Effector CD8-positive, alpha-beta T cell (primary cell): ENCODE results near the gene LRP1B.

Experiments
- DNase-seq: peaks from one replicate; lab custom pipeline; 2025; lab: John Stamatoyannopoulos, UW

LRP1B gene

DNA sequence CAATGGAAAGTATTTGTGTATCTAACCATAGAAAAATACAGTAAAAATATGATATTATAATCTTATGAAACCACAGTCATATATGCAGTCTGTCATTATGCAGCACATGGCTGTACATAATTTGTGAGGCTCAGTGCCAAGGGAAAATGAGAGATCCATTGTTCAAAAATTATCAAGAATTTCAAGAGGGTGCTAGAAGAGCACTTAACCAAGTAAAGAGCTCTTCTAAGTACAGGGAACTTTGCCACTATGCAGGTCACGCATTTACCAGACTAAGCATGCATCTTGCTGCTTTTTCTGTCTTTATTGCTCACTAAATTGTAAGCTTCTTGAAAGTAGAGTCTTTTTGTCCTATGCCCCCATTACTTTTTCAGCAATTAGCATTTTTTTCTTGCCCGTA, 438.0 kb downstream of the LRP1B start:
- no peak for DNase-seq

DNA sequence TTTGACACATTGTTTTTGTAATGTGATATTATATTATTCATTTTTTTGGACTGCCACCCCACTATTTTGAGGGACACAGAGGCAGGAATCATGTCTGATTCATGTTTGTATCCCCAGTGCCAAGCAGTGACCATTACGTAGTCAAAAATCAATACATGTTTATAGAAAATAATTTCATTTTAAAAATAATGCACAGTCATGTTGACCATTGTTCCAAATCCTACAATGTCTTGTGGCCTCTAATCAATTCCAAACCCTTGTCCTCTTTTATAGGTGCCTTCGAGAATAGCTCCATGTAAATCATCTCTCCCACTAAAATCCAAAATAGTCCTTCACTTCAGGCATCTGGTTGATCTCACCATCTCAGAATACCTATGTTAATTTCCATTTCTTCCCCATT, 454.7 kb downstream of the LRP1B start:
- DNase-seq = no peak

DNA sequence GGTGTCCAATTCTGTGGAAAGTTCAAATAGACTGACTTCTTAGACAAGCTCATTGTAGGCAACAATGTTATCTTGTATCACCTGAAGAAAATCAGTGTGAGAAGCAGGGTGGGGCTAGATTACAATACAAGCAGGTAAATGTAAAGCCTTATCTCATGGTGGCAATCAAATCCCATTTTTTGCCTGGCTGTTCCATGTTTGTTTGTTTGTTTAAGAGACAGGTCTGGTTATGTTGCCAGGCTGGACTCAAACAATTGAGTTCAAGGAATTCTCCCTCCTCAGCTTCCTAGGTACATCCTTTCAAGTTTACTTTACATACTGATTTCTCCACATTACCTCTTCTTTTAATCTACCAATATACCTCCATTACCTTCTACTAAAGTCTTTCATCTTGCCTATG, 464.6 kb downstream of the LRP1B start:
- DNase-seq = no peak

DNA sequence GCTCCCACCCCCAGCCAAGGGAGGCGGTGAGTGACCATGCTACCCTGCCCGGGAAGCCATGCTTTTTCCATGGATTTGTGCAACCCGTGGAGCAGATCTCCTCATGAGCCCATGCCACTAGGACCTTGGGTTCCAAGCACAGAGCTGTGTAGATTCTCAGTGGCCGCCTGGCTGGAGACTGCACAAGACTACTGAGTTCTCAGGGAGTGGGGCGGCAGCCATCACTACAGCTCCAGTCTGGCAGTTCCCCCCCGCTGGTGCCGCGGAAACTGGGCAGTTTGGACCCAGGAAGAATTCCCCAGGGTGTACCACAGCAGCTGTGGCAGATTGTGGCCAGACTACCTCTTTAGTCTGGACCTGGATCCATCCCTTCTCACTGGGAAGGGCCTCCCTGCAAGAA, 470.6 kb downstream of the LRP1B start:
- DNase-seq = no peak

DNA sequence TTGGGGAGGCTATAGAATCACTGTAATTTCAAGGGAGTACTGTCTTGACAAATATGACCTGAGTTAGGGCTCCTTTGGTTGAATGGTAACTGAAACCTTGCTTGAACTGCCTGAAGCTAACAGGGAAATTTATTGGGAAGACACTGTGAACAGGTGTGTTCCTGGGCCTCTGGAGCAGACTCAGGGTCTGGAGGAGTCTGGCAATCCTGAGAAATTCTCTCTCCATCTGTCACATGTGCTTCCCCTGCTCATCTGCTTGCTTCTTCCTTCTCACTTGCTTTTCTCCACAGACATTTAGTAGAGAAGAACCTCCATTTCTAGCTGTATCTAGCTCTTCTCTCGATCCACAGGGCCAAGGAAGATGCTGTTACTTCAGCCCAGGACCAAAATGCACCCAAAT, 476.5 kb downstream of the LRP1B start:
- DNase-seq = no peak

DNA sequence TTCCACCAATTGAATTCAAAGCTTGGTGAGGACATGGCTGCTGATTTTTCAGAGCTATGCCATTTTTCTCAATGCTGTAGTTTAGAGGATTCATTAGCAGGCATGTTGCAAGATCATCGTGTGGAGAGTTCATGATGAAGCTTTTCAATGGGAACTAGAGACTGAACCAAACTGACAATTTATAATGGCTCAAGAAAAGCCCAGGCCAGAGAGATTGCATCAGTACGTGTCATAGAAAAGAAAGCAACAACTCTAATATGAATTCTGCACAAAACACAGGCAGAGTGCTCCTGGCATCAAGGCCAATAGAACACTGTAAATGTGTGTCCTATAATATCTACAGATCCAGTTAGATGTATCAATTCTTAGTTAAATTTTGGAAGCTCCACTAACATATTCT, 477.6 kb downstream of the LRP1B start:
- no peak for DNase-seq

DNA sequence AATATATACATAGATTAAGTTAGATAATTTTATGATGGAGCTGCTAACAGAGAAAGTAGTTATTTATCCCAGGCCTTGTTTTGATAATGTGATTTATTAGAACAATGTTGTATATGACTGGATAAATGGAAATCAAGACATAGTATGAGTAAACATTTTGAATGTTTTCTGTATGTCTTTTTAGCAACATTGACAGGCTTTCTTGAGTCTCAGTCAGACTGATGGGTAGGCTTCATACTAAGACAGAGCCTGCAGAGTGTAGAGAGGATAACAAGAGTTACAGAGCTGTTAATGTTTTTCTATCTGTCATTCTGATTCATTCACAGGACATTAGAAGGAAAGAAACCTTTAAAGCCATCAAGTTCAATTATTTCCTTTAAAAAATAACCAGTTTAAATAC, 478.5 kb downstream of the LRP1B start:
- DNase-seq = no peak

DNA sequence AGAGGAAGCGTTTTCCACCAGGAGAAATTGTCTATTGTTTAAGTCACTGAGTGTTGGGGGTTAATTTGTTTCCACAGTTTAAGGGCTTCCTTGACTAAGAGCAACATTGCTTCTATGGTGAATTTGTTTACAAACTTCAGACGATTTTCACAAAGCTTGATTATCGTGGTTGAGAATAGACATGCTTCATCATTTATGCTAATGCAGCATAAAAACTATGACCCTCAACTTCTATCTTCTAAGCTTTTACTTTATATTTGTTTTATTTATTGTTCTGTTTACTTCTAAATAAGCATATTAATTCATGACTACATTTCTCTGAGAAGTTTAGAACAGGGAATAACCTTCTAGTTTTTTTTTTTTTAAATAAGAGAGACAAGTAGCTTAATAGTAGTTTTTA, 483.5 kb downstream of the LRP1B start:
- DNase-seq = no peak

DNA sequence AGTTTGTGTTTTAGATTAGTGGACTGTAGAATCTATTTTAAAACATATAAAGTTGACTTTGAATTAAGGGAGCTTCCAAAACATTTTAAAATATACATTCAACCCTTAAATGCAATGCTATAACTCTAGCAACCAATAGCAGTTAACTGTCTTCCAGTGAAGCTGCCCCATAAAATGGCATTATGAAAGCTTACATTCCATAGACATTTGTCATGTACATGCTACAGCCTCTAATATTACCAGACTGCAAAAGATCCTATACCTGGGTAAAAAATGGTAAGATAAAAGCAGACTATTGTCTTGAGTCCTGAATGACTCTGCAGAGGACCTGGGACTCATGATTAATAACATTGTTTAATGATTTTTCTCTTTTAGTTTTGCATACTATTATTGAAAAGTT, 489.4 kb downstream of the LRP1B start:
- DNase-seq = no peak

DNA sequence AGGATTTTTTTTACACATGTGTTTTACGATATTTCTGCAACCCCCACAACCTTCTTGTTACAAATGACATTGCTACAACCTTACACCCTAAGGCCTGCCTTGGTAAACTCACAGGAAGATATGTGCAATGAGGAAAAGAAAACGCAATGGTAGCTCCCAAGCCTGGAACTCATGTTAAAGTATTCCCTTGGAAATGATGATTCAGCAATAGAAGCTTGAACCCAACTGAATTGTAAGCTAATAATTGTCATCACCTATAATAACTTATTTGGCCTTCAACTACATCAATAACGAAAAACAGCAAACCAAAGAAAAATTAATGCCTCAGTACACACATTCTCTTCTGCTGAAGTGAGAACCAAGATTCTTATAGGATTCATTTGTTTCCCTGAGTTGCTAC, 491.0 kb downstream of the LRP1B start:
- DNase-seq = no peak

DNA sequence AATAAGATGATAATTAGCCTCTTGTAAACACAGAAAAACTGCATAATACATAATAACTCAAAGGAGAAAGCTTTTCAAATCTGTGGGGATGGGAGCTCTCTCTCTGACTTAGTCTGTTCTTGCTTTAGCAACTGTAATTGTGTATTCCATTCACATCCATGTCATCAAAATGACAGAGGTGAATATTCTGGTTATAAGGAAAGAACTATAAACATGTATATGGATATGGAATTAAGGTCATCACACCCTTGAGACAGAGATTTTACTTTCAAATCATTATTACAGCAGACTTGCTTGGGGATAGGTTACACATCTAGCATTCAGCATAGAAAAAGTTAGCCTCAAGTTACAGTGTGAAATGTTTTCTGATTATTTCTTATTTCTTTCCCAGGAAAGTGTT, 497.7 kb downstream of the LRP1B start:
- no peak for DNase-seq

DNA sequence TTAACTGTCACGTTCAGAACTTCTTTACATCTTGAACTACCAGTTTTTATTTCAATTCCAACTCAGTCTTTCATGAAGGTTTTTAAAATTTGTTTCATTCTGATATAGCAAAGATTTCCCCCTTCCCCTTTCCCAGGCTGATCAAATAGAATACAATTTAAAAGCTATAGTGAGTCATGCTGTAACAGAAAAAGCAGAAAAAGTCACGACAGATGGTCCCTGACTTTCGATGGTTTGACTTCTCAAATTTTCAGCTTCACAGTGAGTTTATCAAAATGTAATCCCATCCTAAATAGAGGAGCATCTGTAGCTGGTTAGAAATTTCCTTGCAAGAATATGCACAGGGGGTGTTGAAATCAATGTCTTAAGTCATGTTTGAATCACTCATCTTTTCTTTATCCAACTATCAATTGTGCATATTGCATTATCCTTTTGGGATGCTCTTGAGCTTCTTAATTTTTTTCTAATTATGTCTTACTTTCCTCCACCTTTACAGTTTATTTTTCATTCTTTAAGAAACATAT, 500.3 kb downstream of the LRP1B start:
- no peak for DNase-seq

DNA sequence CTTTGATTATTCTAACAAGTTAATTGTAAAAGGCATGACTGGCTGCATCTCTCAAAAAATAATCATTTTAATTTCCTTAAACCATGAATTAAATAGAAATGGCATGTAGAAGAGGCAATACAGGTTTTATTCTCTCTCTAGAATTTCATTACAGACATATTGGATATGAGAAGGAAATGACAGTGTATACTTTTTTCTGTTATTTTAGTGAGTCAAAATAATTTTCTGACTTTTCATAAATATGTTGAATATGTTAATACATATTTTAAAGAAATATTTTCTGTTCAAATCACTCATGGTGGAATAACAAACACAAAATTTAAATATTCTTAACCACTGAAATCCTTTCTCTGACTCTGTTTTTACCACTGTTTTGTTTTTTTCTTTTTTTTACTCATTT, 510.4 kb downstream of the LRP1B start:
- no peak for DNase-seq

DNA sequence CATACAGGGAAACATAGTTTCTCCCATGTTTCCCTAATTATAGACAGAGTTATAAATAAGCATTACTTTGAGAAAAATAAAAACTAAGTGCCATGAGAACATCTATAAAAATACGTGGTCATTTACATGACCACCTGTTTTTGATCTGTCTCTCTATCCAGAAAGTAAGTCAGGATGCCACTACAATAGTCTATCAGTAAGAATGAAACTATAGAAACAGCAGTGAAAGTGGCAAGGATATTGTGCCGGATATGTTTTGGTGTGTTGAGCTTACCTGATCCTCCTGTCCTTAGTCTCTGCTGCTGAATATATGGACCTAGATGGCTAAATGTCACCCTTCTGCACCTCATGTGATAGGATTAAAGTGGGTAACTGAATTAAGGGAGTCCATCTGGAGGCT, 512.4 kb downstream of the LRP1B start:
- DNase-seq = no peak

DNA sequence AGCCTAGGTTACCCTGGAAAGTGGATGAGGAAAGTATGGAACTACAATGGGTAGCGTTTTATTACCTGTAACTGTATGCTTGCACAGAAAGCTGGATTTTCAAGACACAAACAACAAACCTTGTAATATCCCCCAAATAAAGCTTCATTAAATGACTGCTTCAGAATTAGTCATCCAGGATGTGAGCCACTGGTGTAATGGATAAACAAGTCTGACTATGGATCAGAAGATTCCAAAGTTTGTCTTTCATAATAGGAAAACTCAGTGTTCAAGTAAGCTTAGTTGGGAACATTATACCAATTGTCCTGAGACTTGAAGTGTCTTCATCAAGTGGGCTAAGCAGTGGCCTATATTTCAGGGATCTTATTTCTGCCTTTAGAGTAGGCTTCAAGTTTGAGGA, 518.8 kb downstream of the LRP1B start:
- DNase-seq = no peak

DNA sequence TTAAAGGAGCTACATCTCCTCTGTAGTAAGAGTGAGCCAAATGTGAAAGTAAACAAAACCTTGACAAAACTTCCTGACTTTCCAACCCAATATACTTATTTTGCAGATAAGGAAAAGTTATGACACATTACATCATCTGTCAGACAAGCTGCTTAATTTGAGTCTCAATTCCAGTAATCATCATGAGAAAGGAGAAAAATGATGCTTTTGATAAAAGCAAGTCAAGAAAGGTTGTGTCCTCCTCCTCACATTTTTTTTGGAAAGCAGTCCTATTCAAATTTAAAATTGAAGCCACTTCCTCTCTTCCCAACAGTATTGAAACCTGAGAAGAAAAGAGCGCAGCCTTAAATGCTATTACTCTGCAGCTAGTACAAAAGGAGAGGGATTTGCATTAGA, 519.6 kb downstream of the LRP1B start:
- DNase-seq = no peak

DNA sequence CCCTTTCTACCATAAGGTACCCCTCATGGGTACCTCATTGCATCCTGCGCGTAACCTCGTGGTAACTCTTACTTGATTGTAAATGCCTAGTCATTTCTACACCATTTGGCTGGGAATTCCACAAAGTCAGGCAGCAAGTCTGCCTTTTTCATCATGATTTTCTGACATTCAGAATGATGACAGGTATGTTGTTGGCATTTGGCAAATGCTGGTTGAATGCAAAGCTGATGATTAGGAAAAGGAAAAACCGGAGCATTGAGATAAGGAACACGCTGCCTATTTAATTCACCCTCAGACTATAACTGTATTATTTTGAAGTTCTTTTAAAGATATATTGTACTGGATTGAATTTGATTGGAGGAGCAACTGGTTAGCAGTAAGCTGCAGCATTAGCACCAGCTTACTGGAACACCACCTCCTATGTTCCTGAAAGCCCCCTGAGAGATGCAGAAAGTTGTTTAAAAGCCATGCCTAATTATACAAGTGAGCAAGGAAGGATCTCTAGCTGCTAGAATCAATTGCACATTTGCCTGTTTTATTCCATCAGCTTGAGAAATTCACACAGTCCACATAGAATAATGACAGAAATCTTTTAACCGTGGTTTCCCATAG, 520.1 kb downstream of the LRP1B start:
- no peak for DNase-seq

DNA sequence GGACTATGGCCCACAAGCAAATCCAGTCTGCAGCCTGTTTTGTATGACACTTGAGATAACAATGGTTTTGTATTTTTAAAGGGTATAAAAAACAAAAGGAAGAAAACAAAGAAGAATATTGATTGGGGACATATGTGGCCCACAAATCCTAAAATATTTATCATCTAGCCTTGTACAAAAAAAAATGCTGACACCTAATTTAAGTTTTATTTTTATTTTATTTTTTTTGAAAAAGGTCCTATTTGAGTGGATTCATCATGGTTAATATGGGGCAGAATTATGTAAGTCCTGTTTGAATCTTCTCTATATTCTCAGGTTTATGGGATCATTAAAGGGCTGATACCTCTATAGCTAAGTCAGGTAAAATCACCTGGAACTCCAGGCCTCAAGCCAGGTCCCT, 525.7 kb downstream of the LRP1B start:
- no peak for DNase-seq

DNA sequence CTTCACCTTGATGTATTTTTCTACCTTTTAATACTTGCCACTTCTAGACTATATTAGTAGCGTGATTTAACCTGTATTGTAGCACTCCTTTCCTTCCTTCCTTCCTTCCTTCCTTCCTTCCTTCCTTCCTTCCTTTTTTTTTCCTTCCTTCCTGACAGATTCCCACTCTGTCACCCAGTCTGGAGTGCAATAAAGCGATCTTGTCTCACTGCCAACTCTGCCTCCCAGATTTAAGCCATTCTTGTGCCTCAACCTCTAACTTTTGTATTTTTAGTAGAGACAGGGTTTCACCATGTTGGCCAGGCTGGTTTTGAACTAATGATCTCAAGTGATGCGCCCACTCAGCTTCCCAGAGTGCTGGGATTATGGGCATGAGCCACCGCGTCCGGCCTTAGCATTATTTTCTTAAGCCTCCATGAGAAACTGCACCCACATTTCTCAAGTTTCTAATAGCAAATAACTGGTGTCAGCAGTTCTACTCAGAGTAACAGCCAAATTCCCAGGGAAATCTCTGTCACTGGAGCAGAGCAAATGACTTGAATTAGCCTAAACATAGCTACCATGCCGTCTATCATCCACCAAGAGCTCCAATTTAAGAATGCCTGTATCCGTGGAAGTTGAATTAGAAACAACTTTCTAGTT, 529.2 kb downstream of the LRP1B start:
- DNase-seq = no peak

DNA sequence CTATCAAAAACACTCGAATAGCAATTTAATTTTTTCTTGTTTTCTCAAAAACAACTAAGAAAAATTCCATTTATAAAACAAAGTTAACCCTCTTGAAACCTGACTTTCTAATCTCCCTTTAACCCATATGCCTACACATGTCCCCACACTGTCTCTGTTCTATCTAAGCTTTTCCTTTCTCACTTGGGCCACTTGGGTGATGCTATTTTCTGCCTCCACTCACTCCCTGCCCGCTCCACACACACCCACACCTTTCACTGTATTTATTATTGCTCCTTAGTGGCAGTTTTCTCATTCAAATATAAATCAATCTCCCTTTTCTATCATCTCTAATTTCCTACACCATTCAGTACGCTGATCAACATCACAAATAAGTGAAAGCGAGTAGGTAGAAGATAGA, 531.1 kb downstream of the LRP1B start:
- DNase-seq = no peak

DNA sequence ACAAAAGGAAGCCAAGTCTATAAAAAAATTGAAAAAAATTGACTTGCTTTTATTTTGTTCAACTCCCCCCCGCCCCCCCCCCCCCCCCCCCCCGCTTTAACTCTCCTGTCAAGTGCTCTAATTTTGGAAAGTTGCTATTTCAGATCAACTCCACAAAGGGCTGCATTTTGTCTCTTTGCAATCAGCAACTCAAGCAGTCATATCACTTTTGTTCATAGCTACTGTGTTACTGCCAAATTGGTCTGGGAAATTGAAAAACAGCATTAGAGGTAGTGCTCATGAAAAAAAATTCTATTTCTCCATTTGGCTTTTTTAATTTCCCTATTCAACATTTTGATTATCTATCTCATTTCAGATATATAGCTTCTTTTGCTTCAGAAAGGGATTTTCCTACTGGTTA, 531.8 kb downstream of the LRP1B start:
- DNase-seq = no peak

DNA sequence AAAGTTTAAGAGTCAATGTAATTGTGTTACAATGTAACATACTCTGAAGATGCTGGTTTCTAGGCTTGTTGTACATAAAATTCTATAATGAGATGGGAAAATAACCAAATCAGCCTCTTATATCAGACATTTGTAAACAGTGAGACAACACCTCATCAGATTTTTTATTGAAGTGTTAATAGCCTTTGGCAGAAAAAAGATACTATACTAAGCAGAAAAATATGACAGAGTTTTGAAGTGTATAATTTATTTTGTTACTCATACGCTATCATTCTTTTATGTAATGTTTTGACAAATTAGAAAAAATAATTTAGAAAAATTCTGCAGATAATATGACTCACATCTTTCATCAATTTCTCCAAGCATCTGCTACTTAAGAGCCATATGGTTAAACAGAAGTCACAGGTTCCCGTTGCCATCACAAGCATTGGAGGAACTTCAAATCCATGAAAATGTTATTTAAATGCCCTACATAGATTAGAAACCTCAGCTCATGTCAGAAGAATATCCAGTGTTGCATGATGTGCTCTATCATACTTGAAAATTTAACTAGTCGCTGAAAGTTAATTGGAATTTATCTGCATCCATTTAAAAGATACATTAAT, 535.4 kb downstream of the LRP1B start:
- DNase-seq = no peak

DNA sequence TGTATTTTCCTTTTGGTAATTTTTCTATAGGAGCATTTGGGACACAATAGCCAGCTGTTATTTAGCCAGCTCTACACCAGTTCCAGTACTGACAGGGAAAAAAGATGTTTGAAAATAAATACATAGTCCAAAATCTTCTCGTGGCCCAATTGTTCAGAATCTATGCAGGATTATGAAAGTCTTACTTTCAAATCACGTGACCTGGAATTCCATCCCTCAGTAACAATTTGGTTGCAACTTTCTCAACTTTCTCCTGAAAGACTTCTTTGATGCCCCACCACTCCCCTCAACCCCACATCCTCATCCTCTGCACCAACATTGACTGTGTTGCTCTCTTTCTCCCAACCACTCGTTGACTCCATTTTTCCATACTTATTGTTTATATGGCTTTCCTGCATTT, 539.0 kb downstream of the LRP1B start:
- DNase-seq = no peak

DNA sequence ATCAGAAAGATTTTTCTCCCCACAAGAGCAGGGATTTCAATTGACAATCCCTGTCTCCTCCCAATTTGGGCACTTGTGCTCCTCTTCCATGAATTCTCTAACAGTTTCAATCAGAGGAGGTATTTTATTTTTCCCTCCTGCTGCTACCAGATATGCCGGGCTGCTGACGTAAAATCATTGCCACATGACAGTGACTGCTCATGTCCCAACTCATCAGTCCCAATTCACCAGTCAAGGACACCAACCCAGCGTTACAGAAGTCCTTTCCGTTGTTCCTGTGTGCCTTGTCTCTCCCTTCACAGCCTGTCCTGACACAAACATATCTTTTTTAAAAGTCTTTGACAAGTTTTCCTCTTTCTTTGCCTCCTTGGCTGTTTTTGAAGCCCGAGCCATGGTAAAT, 540.2 kb downstream of the LRP1B start:
- no peak for DNase-seq
